Measurements from ENCODE around the gene AOPEP. TPM values are rescaled to one million over a fixed set of nuclear protein-coding genes. Genes with fewer than 3 reads are reported as not detected.

AOPEP gene
- total and polyA plus RNA-seq, 3 donors from 2014 or later = 31.4 to 95.0 (median 80.4) TPM

- intact Hi-C loops (cut with DNase I; ENCODE audit: low total_unique reads) = no loop called here
- no peaks in the 10 kb centered on the region for H3K27me3 ChIP-seq
- H3K27ac ChIP-seq = peak overlapping the region in 1 of 2 donors; percentile 81
- WGBS, 2 donors = 38 to 47% methylated on average over 6 of the region's 6 CpGs
- TF ChIP-seq CTCF (IDR thresholded peaks at IDR 0.05) (no peak), POLR2A (IDR thresholded peaks at IDR 0.05) (no peak)
- no peak for DNase-seq
- no peaks in the 10 kb centered on the region for H3K4me1 ChIP-seq
- no peak overlapping the region for H3K4me3 ChIP-seq
- no peaks in the 10 kb centered on the region for H3K36me3 ChIP-seq (ENCODE audit: low read depth, missing control alignments)
- no peaks in the 10 kb centered on the region for H3K9me3 ChIP-seq
Observed at GRCh38 chr9:95049761-95050160, 323.3 kb downstream of the AOPEP start.

GRCh38 chr9:95053611-95054570 lies 327.4 kb downstream of the AOPEP start:
- Histone ChIP-seq H3K4me1 (peaks cover 16% of the 10 kb centered on the region), H3K27ac (no peak overlapping the region), H3K9me3 (no peaks in the 10 kb centered on the region), H3K4me3 (no peak overlapping the region), H3K27me3 (no peaks in the 10 kb centered on the region), H3K36me3 (ENCODE audit: low read depth, missing control alignments) (no peaks in the 10 kb centered on the region)
- no peak for DNase-seq
- TF ChIP-seq POLR2A (IDR thresholded peaks at IDR 0.05) = no peak
- no peak for TF ChIP-seq CTCF (IDR thresholded peaks at IDR 0.05)
- intact Hi-C loops (cut with DNase I; ENCODE audit: low total_unique reads) = no loop called here
- 77 to 80% methylated on average over 5 of the region's 5 CpGs for WGBS, 2 donors

- TF ChIP-seq CTCF (IDR thresholded peaks at IDR 0.05) (no peak), POLR2A (IDR thresholded peaks at IDR 0.05) (no peak)
- no peaks in the 10 kb centered on the region for H3K9me3 ChIP-seq
- no peak for DNase-seq
- H3K27ac ChIP-seq = peak overlapping the region; percentile 16 to 69
- no peaks in the 10 kb centered on the region for H3K27me3 ChIP-seq
- no peak overlapping the region for H3K4me3 ChIP-seq
- H3K4me1 ChIP-seq = peaks cover 16% of the 10 kb centered on the region
- H3K36me3 ChIP-seq (ENCODE audit: low read depth, missing control alignments) = no peaks in the 10 kb centered on the region
- 29 to 40% methylated on average over 6 of the region's 6 CpGs for WGBS, 2 donors
- intact Hi-C loops (cut with DNase I; ENCODE audit: low total_unique reads) = no loop called here
Observed at GRCh38 chr9:95055334-95055850, 328.9 kb downstream of the AOPEP start.

- H3K27me3 ChIP-seq = no peaks in the 10 kb centered on the region
- DNase-seq = no peak
- intact Hi-C loops (cut with DNase I; ENCODE audit: low total_unique reads) = no loop called here
- H3K9me3 ChIP-seq = no peaks in the 10 kb centered on the region
- peaks cover 16% of the 10 kb centered on the region for H3K4me1 ChIP-seq
- H3K4me3 ChIP-seq = no peak overlapping the region
- H3K36me3 ChIP-seq (ENCODE audit: low read depth, missing control alignments) = no peaks in the 10 kb centered on the region
- no peak for TF ChIP-seq POLR2A (IDR thresholded peaks at IDR 0.05)
- no peak for TF ChIP-seq CTCF (IDR thresholded peaks at IDR 0.05)
- WGBS, 2 donors = 43 to 44% methylated on average over 9 to 15 of the region's 15 CpGs
- H3K27ac ChIP-seq = peak overlapping the region; percentile 16 to 69
Observed at GRCh38 chr9:95055851-95056551, 329.5 kb downstream of the AOPEP start.

All from testis (tissue), 3 donors.